Measurements from ENCODE around the gene CNTNAP2. TPM values are rescaled to one million over a fixed set of nuclear protein-coding genes. Genes with fewer than 3 reads are reported as not detected.

CNTNAP2 gene
- total RNA-seq, 1 experiment from 2014 or later = not detected

DNA sequence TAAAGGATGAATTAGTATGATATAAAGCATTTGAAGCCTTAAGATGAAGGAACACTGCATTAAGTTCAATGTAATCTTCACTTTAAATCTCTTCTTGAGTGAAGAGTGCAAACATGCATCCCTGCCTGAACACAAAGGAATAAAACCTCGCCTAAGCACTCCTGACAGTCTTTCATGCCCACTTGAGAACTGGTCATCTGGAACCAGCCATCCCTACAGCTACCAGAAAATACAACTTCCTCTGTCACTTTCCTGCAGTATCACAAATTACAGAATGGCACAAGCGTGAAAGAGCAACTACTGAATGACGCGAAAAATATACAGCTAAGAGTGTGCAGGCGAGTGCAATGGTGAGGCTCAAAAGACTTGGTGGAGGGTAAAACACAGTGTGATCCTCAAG, 1079.9 kb downstream of the CNTNAP2 start:
- no peak for DNase-seq (ENCODE audit: low spot score)
- in situ Hi-C loops (cut with HindIII; ENCODE audit: low sequenced_read_pairs) = no loop called here

GRCh38 chr7:147197006-147197405, 1080.4 kb downstream of the CNTNAP2 start:
- in situ Hi-C loops (cut with HindIII; ENCODE audit: low sequenced_read_pairs) = no loop called here

DNA sequence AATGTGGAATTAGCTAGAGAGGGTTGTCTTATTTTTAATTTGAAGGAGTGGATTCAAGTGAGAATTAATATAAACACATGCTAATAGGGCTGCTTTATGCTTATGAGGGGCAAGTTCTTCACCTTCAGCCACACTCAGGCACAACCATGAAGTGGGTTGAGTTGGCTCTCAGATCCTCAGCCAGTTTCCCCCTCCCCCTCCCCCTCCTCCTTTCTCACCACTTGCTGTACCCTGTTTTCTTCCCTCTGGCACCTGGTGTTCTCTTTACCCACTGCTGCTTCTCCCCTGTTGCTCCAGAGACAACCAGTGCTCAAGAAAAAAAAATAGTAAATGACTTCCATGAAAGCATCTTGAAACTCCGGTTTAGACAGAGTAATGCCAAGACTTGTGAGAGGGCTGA, 1083.3 kb downstream of the CNTNAP2 start:
- DNase-seq (ENCODE audit: low spot score) = no peak
- in situ Hi-C loops (cut with HindIII; ENCODE audit: low sequenced_read_pairs) = no loop called here

More at GRCh38 chr7:147197006-147197405, 1080.4 kb downstream of the CNTNAP2 start:
- DNase-seq (ENCODE audit: low spot score) = no peak

GRCh38 chr7:147207988-147208387, 1091.4 kb downstream of the CNTNAP2 start:
- in situ Hi-C loops (cut with HindIII; ENCODE audit: low sequenced_read_pairs) = no loop called here
- DNase-seq (ENCODE audit: low spot score) = no peak

- in situ Hi-C loops (cut with HindIII; ENCODE audit: low sequenced_read_pairs) = no loop called here
- no peak for DNase-seq (ENCODE audit: low spot score)
These were observed 1114.7 kb downstream of the CNTNAP2 start for GRCh38 chr7:147231275-147231674.

DNA sequence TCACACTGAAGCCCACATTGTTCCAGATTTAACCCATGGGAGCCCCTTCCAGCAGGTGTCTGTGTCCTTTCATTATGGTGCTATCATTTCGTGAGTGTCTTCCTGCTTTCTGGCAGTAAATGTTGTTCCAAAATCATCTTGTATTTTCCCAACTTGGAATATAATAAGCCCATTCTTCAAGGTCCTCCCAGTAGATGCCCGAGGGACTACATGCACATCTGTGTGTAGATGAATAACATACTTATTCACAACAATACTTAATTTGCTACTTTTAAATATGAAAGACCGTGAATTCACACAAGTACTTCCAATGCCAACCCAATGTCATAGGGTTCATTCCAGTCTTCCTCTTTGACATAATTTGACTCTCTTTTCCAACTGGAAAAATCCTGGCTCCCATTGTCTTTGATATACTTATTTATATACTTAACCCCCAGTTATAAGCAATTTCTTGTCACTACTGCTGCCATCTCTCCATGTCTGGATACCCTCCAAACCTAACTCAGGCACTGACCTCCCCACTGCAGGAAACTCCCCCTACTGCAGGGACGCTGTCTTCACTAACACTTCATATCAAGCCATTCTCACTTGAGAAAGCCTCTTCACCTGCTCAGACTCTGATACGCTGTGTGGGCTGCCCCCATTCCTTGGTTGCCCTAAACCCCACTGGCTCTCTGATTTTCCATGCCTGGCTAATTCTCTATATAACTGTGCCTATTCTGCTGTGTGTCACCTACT, 1119.2 kb downstream of the CNTNAP2 start:
- in situ Hi-C loops (cut with HindIII; ENCODE audit: low sequenced_read_pairs) = no loop called here
- DNase-seq (ENCODE audit: low spot score) = no peak

DNA sequence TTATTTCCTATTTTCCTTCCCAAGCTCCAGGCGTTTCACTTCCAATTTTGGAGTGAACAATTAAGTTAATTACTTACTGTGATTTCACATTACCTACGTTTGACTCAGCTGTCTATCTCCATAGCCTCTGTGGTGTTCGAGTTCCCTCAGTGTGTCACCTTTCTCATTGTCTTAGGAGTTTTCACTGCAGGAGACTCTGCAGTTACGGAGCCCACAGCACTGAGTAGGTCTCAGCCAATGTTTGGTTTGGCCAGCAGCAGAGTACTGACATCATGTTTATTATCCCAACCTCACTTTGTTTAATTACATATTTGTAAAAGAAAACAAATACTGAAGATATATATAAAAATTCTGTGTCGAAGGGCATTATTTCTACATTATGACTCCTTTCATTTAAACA, 1123.9 kb downstream of the CNTNAP2 start:
- in situ Hi-C loops (cut with HindIII; ENCODE audit: low sequenced_read_pairs) = no loop called here
- DNase-seq (ENCODE audit: low spot score) = no peak

DNA sequence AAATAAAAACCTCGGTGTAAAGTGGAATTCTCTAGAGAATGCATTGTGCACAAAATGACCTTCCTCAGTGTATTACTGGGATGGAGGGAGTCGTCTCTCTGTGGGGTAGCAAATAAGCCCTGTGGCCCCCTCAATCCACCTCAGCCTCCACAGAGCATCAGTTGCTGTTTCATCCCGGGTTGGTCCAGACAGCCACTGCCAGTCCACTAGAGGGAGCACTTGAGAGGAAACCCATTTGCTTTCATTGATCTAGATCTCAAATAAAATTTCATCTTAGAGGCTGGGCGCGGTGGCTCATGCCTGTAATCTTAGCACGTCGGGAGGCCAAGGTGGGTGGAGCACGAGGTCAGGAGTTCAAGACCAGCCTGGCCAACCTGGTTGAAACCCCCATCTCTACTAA, 1128.7 kb downstream of the CNTNAP2 start:
- DNase-seq (ENCODE audit: low spot score) = peak; percentile 27

GRCh38 chr7:147249956-147250355, 1133.4 kb downstream of the CNTNAP2 start:
- no peak for DNase-seq (ENCODE audit: low spot score)
- in situ Hi-C loops (cut with HindIII; ENCODE audit: low sequenced_read_pairs) = no loop called here

More for the DNA sequence above, 1128.7 kb downstream of the CNTNAP2 start:
- in situ Hi-C loops (cut with HindIII; ENCODE audit: low sequenced_read_pairs) = no loop called here

- no peak for DNase-seq (ENCODE audit: low spot score)
- in situ Hi-C loops (cut with HindIII; ENCODE audit: low sequenced_read_pairs) = no loop called here
These were observed 1135.2 kb downstream of the CNTNAP2 start for GRCh38 chr7:147251751-147252325.

- DNase-seq (ENCODE audit: low spot score) = no peak
These were observed 1145.1 kb downstream of the CNTNAP2 start for GRCh38 chr7:147261693-147262092.

DNA sequence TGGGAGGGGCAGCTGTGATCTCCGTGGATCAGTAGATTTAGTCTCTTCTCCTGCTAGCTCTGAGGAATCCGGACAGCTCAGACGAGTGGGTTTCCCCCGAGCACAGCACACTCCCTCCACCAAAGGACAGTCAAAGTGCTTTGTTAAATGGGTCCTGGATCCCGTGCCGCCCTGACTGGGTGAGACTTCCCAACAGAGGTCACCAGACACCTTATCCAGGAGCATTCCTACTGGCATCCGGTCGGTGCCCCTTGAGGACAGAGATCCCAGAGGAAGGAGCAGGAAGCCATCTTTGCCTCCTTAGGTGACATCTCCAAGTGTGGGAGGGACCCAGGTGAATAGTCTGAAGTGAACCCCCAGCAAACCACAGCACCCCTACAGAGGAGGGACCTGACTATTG, 1148.9 kb downstream of the CNTNAP2 start:
- in situ Hi-C loops (cut with HindIII; ENCODE audit: low sequenced_read_pairs) = no loop called here
- DNase-seq (ENCODE audit: low spot score) = no peak

More at GRCh38 chr7:147261693-147262092, 1145.1 kb downstream of the CNTNAP2 start:
- in situ Hi-C loops (cut with HindIII; ENCODE audit: low sequenced_read_pairs) = no loop called here

- in situ Hi-C loops (cut with HindIII; ENCODE audit: low sequenced_read_pairs) = no loop called here
- DNase-seq (ENCODE audit: low spot score) = no peak
These were observed 1159.5 kb downstream of the CNTNAP2 start for GRCh38 chr7:147276106-147276505.

- no peak for DNase-seq (ENCODE audit: low spot score)
- in situ Hi-C loops (cut with HindIII; ENCODE audit: low sequenced_read_pairs) = no loop called here
These were observed 1160.3 kb downstream of the CNTNAP2 start for GRCh38 chr7:147276783-147277370.

DNA sequence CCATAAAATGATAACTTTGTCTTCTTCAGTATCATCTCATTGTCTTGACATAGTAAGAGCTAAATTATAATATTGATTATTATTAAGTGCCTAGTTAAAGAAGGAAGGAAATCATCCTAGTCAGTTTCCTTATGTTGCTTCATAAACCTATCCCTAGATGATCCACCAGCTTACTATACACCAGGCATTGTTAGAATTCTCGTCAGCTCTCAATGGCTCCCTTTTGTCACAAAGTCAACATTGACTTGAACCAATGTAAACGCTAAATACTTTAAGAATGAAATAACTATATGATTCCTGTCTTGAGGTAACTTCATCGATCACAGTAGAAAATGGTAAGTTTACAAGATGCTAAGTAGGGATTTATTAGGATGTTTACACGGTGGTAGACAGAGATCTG, 1162.9 kb downstream of the CNTNAP2 start:
- no peak for DNase-seq (ENCODE audit: low spot score)
- in situ Hi-C loops (cut with HindIII; ENCODE audit: low sequenced_read_pairs) = no loop called here

- in situ Hi-C loops (cut with HindIII; ENCODE audit: low sequenced_read_pairs) = no loop called here
- peak; percentile 3 for DNase-seq (ENCODE audit: low spot score)
These were observed 1163.4 kb downstream of the CNTNAP2 start for GRCh38 chr7:147279964-147280374.

GRCh38 chr7:147282204-147282603, 1165.6 kb downstream of the CNTNAP2 start:
- no peak for DNase-seq (ENCODE audit: low spot score)
- in situ Hi-C loops (cut with HindIII; ENCODE audit: low sequenced_read_pairs) = no loop called here

- in situ Hi-C loops (cut with HindIII; ENCODE audit: low sequenced_read_pairs) = no loop called here
- DNase-seq (ENCODE audit: low spot score) = no peak
These were observed 1179.6 kb downstream of the CNTNAP2 start for GRCh38 chr7:147296201-147296600.

DNA sequence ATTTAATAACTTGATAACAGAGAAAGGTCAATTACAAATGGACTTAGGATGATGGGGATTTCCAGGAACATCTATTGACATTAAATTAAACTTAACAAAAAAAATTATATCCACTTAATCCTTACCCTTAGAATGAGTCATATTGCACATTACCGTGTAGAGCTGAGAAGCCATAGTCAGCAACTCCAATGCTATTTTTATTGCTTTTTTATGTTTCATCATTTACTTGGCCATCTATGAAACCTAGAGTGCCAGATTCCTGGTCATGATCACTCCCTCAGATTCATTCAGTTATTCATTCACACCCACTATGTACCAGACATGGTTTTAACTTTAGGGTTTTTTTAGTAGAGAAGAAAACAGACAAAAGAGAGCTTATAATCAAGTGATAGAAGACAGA, 1180.4 kb downstream of the CNTNAP2 start:
- in situ Hi-C loops (cut with HindIII; ENCODE audit: low sequenced_read_pairs) = no loop called here
- DNase-seq (ENCODE audit: low spot score) = no peak

- DNase-seq (ENCODE audit: low spot score) = no peak
- in situ Hi-C loops (cut with HindIII; ENCODE audit: low sequenced_read_pairs) = no loop called here
These were observed 1182.0 kb downstream of the CNTNAP2 start for GRCh38 chr7:147298611-147299043.
